ENCODE measurements around the gene CCDC77. TPM values are rescaled to one million over a fixed set of nuclear protein-coding genes. Genes with fewer than 3 reads are reported as not detected.
"Not testable (repeated sequence)": the region's sequence is repeated elsewhere in the genome, so short reads cannot be mapped to it uniquely, and the experiment has no call there.

CCDC77 gene
- total RNA-seq: 1 to 10 TPM; 4.8 to 4.9 TPM
- long read RNA-seq, donor 1, partial matches to known transcripts: 0 of 2 reads
- long read RNA-seq, donor 1, other reads (novel, unspliced or antisense): 2 of 2 reads
- long read RNA-seq, donor 2: 0 reads

GRCh38 chr12:401235-402028 is at the start of gene CCDC77:
Gene CCDC77, plus strand, starts transcription at chr12:401644. Its CDS starts 7,740 bp downstream, at chr12:409384.
- DNase-seq (ENCODE audit: low spot score): peak; percentile 97
- intact Hi-C loops (cut with DNase I): no loop called here

GRCh38 chr12:356276-356988 is 45.0 kb upstream of the CCDC77 start:
- DNase-seq (ENCODE audit: low spot score): no peak
- intact Hi-C loops (cut with DNase I): no loop called here

- intact Hi-C loops (cut with DNase I): no loop called here
- DNase-seq (ENCODE audit: low spot score): no peak
These were observed 42.4 kb upstream of the CCDC77 start for GRCh38 chr12:359091-359490.

- DNase-seq (ENCODE audit: low spot score): no peak
- intact Hi-C loops (cut with DNase I): no loop called here
These were observed 34.6 kb upstream of the CCDC77 start for GRCh38 chr12:366820-367219.

- DNase-seq (ENCODE audit: low spot score): no peak
- intact Hi-C loops (cut with DNase I): no loop called here
These were observed 33.5 kb upstream of the CCDC77 start for GRCh38 chr12:367972-368371.

GRCh38 chr12:370739-371485 is 30.5 kb upstream of the CCDC77 start:
- intact Hi-C loops (cut with DNase I); DNase-seq (ENCODE audit: low spot score): not testable (repeated sequence)

GRCh38 chr12:386651-387050 is 14.8 kb upstream of the CCDC77 start:
- intact Hi-C loops (cut with DNase I): no loop called here
- DNase-seq (ENCODE audit: low spot score): no peak

GRCh38 chr12:388012-388411 is 13.4 kb upstream of the CCDC77 start:
- no peak for DNase-seq (ENCODE audit: low spot score)
- intact Hi-C loops (cut with DNase I): no loop called here

GRCh38 chr12:388541-389141 is 12.8 kb upstream of the CCDC77 start:
- intact Hi-C loops (cut with DNase I): no loop called here

GRCh38 chr12:389142-390096 is 12.0 kb upstream of the CCDC77 start, which contains the start of gene KDM5A:
Gene KDM5A, minus strand, starts transcription at chr12:389320. Its CDS starts 229 bp downstream, at chr12:389091.
- peak; percentile 97 for DNase-seq (ENCODE audit: low spot score)
- intact Hi-C loops (cut with DNase I): no loop called here

More at GRCh38 chr12:388541-389141, 12.8 kb upstream of the CCDC77 start:
- DNase-seq (ENCODE audit: low spot score): no peak

GRCh38 chr12:400828-401227 is 616 bp upstream of the CCDC77 start:
- intact Hi-C loops (cut with DNase I): no loop called here
- no peak for DNase-seq (ENCODE audit: low spot score)

- DNase-seq (ENCODE audit: low spot score): no peak
- intact Hi-C loops (cut with DNase I): no loop called here
These were observed 565 bp downstream of the CCDC77 start for GRCh38 chr12:402029-402389.

GRCh38 chr12:414859-415258 is 13.4 kb downstream of the CCDC77 start:
- intact Hi-C loops (cut with DNase I): no loop called here
- DNase-seq (ENCODE audit: low spot score): no peak

- intact Hi-C loops (cut with DNase I): no loop called here
These were observed 17.0 kb downstream of the CCDC77 start for GRCh38 chr12:418432-418831.

GRCh38 chr12:422526-422925 is 21.1 kb downstream of the CCDC77 start:
- intact Hi-C loops (cut with DNase I): no loop called here
- no peak for DNase-seq (ENCODE audit: low spot score)

More at GRCh38 chr12:418432-418831, 17.0 kb downstream of the CCDC77 start:
- DNase-seq (ENCODE audit: low spot score): no peak

- intact Hi-C loops (cut with DNase I): loop anchor here in 1 of 2 donors (5.0 kb wide), 1 partner anchor 328 kb away; no protein-coding TSS in a partner anchor
- DNase-seq (ENCODE audit: low spot score): not testable (repeated sequence)
These were observed 34.3 kb downstream of the CCDC77 start for GRCh38 chr12:435737-436136.

GRCh38 chr12:442235-442884 is 40.9 kb downstream of the CCDC77 start:
- intact Hi-C loops (cut with DNase I): no loop called here
- DNase-seq (ENCODE audit: low spot score): no peak

GRCh38 chr12:447141-447540 is 45.7 kb downstream of the CCDC77 start:
- DNase-seq (ENCODE audit: low spot score): no peak
- intact Hi-C loops (cut with DNase I): no loop called here

All from posterior vena cava (tissue), 2 donors.